HEK293 (cell line): ENCODE results near the gene RNF217.
A peak's percentile ranks its signal among the peaks of the same experiment; 100 is the strongest.

ENCODE experiments used
- CTCF ChIA-PET: fragments of 350-600 bp; formaldehyde crosslinking; extraction: SDS; loops from one replicate; lab custom pipeline; 2021; ENCODE audit warnings: antibody characterized with exemption; lab: Yijun Ruan, JAX
- POLR2A ChIA-PET: fragments of 300-600 bp; formaldehyde crosslinking; extraction: SDS; loops from one replicate; lab custom pipeline; 2020; ENCODE audit warnings: antibody characterized with exemption, inconsistent platforms; lab: Yijun Ruan, JAX
- H3K27ac ChIP-seq: fragments of 200-500 bp; sonication (Bioruptor generic); 2 replicates; pipeline ENCODE4 v1.5.1; 2014; ENCODE audit warnings: low read depth, low read length, control low read depth, inconsistent platforms; ENCODE audit errors: extremely low read depth
- H3K36me3 ChIP-seq, 2 experiments: fragments of 200-500 bp in 1 of 2; sonication (Bioruptor generic) in 1 of 2; 1 replicate in 1 of 2; 2 replicates in 1 of 2; pipeline ENCODE4 v1.5.1; 2014 to 2017; ENCODE audit warnings: inconsistent platforms in 2 of 2, low read length in 2 of 2; ENCODE audit not compliant: control insufficient read depth in 2 of 2, insufficient read depth in 1 of 2
- H3K4me1 ChIP-seq: fragments of 200-500 bp; sonication (Bioruptor generic); 2 replicates; pipeline ENCODE4 v1.5.1; 2014; ENCODE audit warnings: mild to moderate bottlenecking, low read length, inconsistent platforms; ENCODE audit not compliant: control insufficient read depth, insufficient read depth
- H3K4me3 ChIP-seq: 2 replicates; pipeline ENCODE4 v1.5.1; 2011; ENCODE audit warnings: low read depth, mild to moderate bottlenecking, control low read depth, low read length, moderate library complexity
- H3K9me3 ChIP-seq: fragments of 200-500 bp; sonication (Bioruptor generic); 2 replicates; pipeline ENCODE4 v1.5.1; 2014; ENCODE audit warnings: low read depth, low read length, inconsistent platforms; ENCODE audit not compliant: control insufficient read depth, insufficient read depth
- ATF2 ChIP-seq: fragments of 450-650 bp; formaldehyde crosslinking; IDR thresholded peaks from 2 replicates; pipeline ENCODE4 v1.5.1; 2016; ENCODE audit warnings: missing biosample characterization, missing genetic modification characterization, low read depth
- BCL11A ChIP-seq: fragments of 450-650 bp; formaldehyde crosslinking; IDR thresholded peaks from 2 replicates; pipeline ENCODE4 v1.5.1; 2016; ENCODE audit warnings: low read depth, missing biosample characterization, missing genetic modification characterization
- GLI4 ChIP-seq: fragments of 450-650 bp; formaldehyde crosslinking; IDR thresholded peaks from 2 replicates; pipeline ENCODE4 v1.5.1; 2016; ENCODE audit warnings: missing biosample characterization, missing genetic modification characterization
- GLIS1 ChIP-seq: fragments of 450-650 bp; formaldehyde crosslinking; IDR thresholded peaks from 2 replicates; pipeline ENCODE4 v1.5.1; 2016; ENCODE audit warnings: missing biosample characterization, missing genetic modification characterization
- HOXD13 ChIP-seq: sonication (generic); formaldehyde crosslinking; IDR thresholded peaks from 2 replicates; pipeline ENCODE4 v1.8.0; 2022; ENCODE audit warnings: missing genetic modification reagents, borderline replicate concordance
- KLF1 ChIP-seq: fragments of 450-650 bp; formaldehyde crosslinking; IDR thresholded peaks from 2 replicates; pipeline ENCODE4 v1.5.1; 2016; ENCODE audit warnings: missing biosample characterization, missing genetic modification characterization
- PRDM6 ChIP-seq: fragments of 450-650 bp; formaldehyde crosslinking; IDR thresholded peaks from 2 replicates; pipeline ENCODE4 v1.5.1; 2017; ENCODE audit warnings: missing biosample characterization, missing genetic modification characterization
- SALL2 ChIP-seq: fragments of 450-650 bp; formaldehyde crosslinking; IDR thresholded peaks from 2 replicates; pipeline ENCODE4 v1.5.0; 2017; ENCODE audit warnings: missing biosample characterization, mild to moderate bottlenecking, missing genetic modification characterization, borderline replicate concordance
- SCRT2 ChIP-seq: fragments of 450-650 bp; formaldehyde crosslinking; IDR thresholded peaks from 2 replicates; pipeline ENCODE4 v1.5.1; 2016; ENCODE audit warnings: missing biosample characterization, missing genetic modification characterization
- SETDB1 ChIP-seq: IDR thresholded peaks from one replicate; pipeline ENCODE4 v1.6.1; 2017; ENCODE audit warnings: mild to moderate bottlenecking, low read length, moderate library complexity, mixed read lengths; ENCODE audit not compliant: insufficient read length
- SP2 ChIP-seq: fragments of 450-650 bp; formaldehyde crosslinking; IDR thresholded peaks from 2 replicates; pipeline ENCODE4 v1.5.1; 2016; ENCODE audit warnings: missing biosample characterization, missing genetic modification characterization
- ZBTB17 ChIP-seq: fragments of 450-650 bp; formaldehyde crosslinking; IDR thresholded peaks from 2 replicates; pipeline ENCODE4 v1.5.1; 2016; ENCODE audit warnings: missing biosample characterization, missing genetic modification characterization
- ZBTB6 ChIP-seq: fragments of 450-650 bp; formaldehyde crosslinking; IDR thresholded peaks from 2 replicates; pipeline ENCODE4 v1.5.1; 2017; ENCODE audit warnings: missing biosample characterization, missing genetic modification characterization
- ZFP3 ChIP-seq: fragments of 450-650 bp; formaldehyde crosslinking; IDR thresholded peaks from 2 replicates; pipeline ENCODE4 v1.5.1; 2016; ENCODE audit warnings: low read depth, missing biosample characterization, missing genetic modification characterization
- ZNF155 ChIP-seq: fragments of 450-650 bp; formaldehyde crosslinking; IDR thresholded peaks from 2 replicates; pipeline ENCODE4 v1.5.1; 2016; ENCODE audit warnings: missing biosample characterization, missing genetic modification characterization
- ZNF248 ChIP-seq: fragments of 450-650 bp; formaldehyde crosslinking; IDR thresholded peaks from 2 replicates; pipeline ENCODE4 v1.5.1; 2017; ENCODE audit warnings: missing biosample characterization, missing genetic modification characterization
- ZNF350 ChIP-seq: fragments of 450-650 bp; formaldehyde crosslinking; IDR thresholded peaks from 2 replicates; pipeline ENCODE4 v1.5.0; 2017; ENCODE audit warnings: missing biosample characterization, mild to moderate bottlenecking, missing genetic modification characterization
- ZNF354C ChIP-seq: fragments of 450-650 bp; formaldehyde crosslinking; IDR thresholded peaks from 2 replicates; pipeline ENCODE4 v1.5.1; 2016; ENCODE audit warnings: missing biosample characterization, missing genetic modification characterization, low read depth, borderline replicate concordance
- ZNF362 ChIP-seq: fragments of 450-650 bp; formaldehyde crosslinking; IDR thresholded peaks from 2 replicates; pipeline ENCODE4 v1.5.1; 2016; ENCODE audit warnings: missing biosample characterization, missing genetic modification characterization
- ZNF449 ChIP-seq: fragments of 450-650 bp; formaldehyde crosslinking; IDR thresholded peaks from 2 replicates; pipeline ENCODE4 v1.5.1; 2017; ENCODE audit warnings: missing biosample characterization, mild to moderate bottlenecking, missing genetic modification characterization, moderate library complexity
- ZNF473 ChIP-seq: fragments of 450-650 bp; formaldehyde crosslinking; IDR thresholded peaks from 2 replicates; pipeline ENCODE4 v1.5.1; 2017; ENCODE audit warnings: missing biosample characterization, missing genetic modification characterization
- ZNF48 ChIP-seq: fragments of 450-650 bp; formaldehyde crosslinking; IDR thresholded peaks from 2 replicates; pipeline ENCODE4 v1.5.1; 2016; ENCODE audit warnings: missing biosample characterization, missing genetic modification characterization
- ZNF558 ChIP-seq: fragments of 450-650 bp; formaldehyde crosslinking; IDR thresholded peaks from 2 replicates; pipeline ENCODE4 v1.5.1; 2016; ENCODE audit warnings: missing biosample characterization, missing genetic modification characterization
- ZNF580 ChIP-seq: fragments of 450-650 bp; formaldehyde crosslinking; IDR thresholded peaks from 2 replicates; pipeline ENCODE4 v1.5.1; 2016; ENCODE audit warnings: missing biosample characterization, missing genetic modification characterization
- ZNF623 ChIP-seq: fragments of 450-650 bp; formaldehyde crosslinking; IDR thresholded peaks from 2 replicates; pipeline ENCODE4 v1.5.1; 2016; ENCODE audit warnings: missing biosample characterization, missing genetic modification characterization
- ZNF645 ChIP-seq: fragments of 450-650 bp; formaldehyde crosslinking; IDR thresholded peaks from 2 replicates; pipeline ENCODE4; 2016; ENCODE audit warnings: missing biosample characterization, missing genetic modification characterization
- ZSCAN16 ChIP-seq: fragments of 450-650 bp; formaldehyde crosslinking; IDR thresholded peaks from 2 replicates; pipeline ENCODE4 v1.5.1; 2016; ENCODE audit warnings: missing biosample characterization, missing genetic modification characterization
- TF ChIP-seq, protein P1 (sequence below): fragments of 450-650 bp; formaldehyde crosslinking; IDR thresholded peaks from 2 replicates; pipeline ENCODE4 v1.5.1; 2016; ENCODE audit warnings: missing biosample characterization, missing genetic modification characterization

The RNF217 gene

DNA sequence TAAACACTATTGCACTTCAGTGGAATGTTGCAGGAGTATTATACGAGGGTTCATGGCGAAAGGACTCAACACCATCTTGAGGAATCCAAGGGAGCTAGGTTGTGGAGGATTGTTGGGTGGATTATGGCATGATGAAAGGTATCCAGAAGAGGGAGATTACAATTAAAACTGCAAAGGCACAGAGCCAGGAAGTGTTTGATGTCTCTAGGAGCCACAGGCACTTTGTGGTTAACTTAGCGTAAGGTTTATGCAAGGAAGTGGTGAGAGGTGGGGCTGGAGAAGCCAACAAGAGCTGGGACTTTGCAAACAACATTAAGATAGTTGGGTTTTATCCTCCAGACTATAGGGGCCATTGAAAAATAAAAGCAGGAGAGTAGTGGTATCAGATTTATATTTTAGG is 104.7 kb downstream of the RNF217 start (continued):
- TF ChIP-seq SCRT2 (peak; percentile 69), ZNF350 (tag by site-specific recombination) (0 out of 2 replicates have a peak, but pooled peaks have one; percentile 23), ZNF248 (no peak), SALL2 (tag by site-specific recombination) (no peak), BCL11A (tag by site-specific recombination) (no peak), PRDM6 (tag by site-specific recombination) (no peak), ZNF449 (tag by site-specific recombination) (no peak), ZNF155 (tag by site-specific recombination) (no peak), ZSCAN16 (tag by site-specific recombination) (no peak), KLF1 (tag by site-specific recombination) (0 out of 2 replicates have a peak, but pooled peaks have one; percentile 13), ZNF645 (no peak), ZBTB6 (tag by site-specific recombination) (0 out of 2 replicates have a peak, but pooled peaks have one; percentile 40), HOXD13 (CRISPR knock-in tag) (no peak), ZNF354C (tag by site-specific recombination) (no peak), GLIS1 (tag by site-specific recombination) (no peak), ZFP3 (tag by site-specific recombination) (no peak), ZNF558 (tag by site-specific recombination) (0 out of 2 replicates have a peak, but pooled peaks have one; percentile 18), ZNF473 (tag by site-specific recombination) (no peak), ZBTB17 (tag by site-specific recombination) (peak; percentile 41; the same call in 1 of the 2 replicates)
- TF ChIP-seq, protein P1, sequence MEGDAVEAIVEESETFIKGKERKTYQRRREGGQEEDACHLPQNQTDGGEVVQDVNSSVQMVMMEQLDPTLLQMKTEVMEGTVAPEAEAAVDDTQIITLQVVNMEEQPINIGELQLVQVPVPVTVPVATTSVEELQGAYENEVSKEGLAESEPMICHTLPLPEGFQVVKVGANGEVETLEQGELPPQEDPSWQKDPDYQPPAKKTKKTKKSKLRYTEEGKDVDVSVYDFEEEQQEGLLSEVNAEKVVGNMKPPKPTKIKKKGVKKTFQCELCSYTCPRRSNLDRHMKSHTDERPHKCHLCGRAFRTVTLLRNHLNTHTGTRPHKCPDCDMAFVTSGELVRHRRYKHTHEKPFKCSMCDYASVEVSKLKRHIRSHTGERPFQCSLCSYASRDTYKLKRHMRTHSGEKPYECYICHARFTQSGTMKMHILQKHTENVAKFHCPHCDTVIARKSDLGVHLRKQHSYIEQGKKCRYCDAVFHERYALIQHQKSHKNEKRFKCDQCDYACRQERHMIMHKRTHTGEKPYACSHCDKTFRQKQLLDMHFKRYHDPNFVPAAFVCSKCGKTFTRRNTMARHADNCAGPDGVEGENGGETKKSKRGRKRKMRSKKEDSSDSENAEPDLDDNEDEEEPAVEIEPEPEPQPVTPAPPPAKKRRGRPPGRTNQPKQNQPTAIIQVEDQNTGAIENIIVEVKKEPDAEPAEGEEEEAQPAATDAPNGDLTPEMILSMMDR (tag by site-specific recombination): peak; percentile 39; the same call in 1 of the 2 replicates

GRCh38 chr6:125067552-125067951 is 105.3 kb downstream of the RNF217 start:
- ChIA-PET POLR2A (interaction anchor here (0.8 kb wide), 1 partner anchor 53 kb away, joined by 3 read pairs; no protein-coding TSS in a partner anchor), CTCF (interaction anchor here (0.8 to 3.2 kb wide), 4 partner anchors 9 to 197 kb away, joined by 3 to 9 read pairs (median 4); no protein-coding TSS in a partner anchor)
- TF ChIP-seq ATF2 (tag by site-specific recombination) (no peak), ZNF558 (tag by site-specific recombination) (no peak), ZNF48 (tag by site-specific recombination) (no peak), SETDB1 (no peak), GLI4 (tag by site-specific recombination) (no peak), ZSCAN16 (tag by site-specific recombination) (no peak), ZNF362 (tag by site-specific recombination) (no peak), SP2 (no peak), ZNF623 (tag by site-specific recombination) (no peak), ZNF580 (no peak)

More at GRCh38 chr6:125067552-125067951, 105.3 kb downstream of the RNF217 start:
- no peaks in the 10 kb centered on the region for H3K36me3 ChIP-seq
- H3K4me1 ChIP-seq: peaks cover 20% of the 10 kb centered on the region
- H3K27ac ChIP-seq: no peak overlapping the region
- no peaks in the 10 kb centered on the region for H3K9me3 ChIP-seq
- no peak overlapping the region for H3K4me3 ChIP-seq
